Liver (tissue), 3 donors: ENCODE measurements around the gene PSPC1.

Source experiments
- CTCF ChIP-seq: fragments of 150-350 bp; IDR thresholded peaks from 2 replicates; pipeline ENCODE4 v1.5.1; 2017; ENCODE audit warnings: improper control_type of control experiment, low read depth, low read length; ENCODE audit not compliant: missing input control
- JUND ChIP-seq, 2 donors: IDR thresholded peaks; 2 replicates each; pipeline ENCODE4 v1.6.1; 2016; ENCODE audit warnings: antibody characterized with exemption in 2 of 2
- MAX ChIP-seq: IDR thresholded peaks from 2 replicates; pipeline ENCODE4 v1.6.1; 2016; ENCODE audit warnings: antibody characterized with exemption
- RAD21 ChIP-seq, 2 donors: IDR thresholded peaks; 2 replicates each; pipeline ENCODE4 v1.6.1; 2016; ENCODE audit warnings: antibody characterized with exemption in 2 of 2, mild to moderate bottlenecking in 2 of 2
- REST ChIP-seq: IDR thresholded peaks from 2 replicates; pipeline ENCODE4 v1.6.1; 2016; ENCODE audit warnings: antibody characterized with exemption, mild to moderate bottlenecking
- SP1 ChIP-seq: IDR thresholded peaks from 2 replicates; pipeline ENCODE4 v1.6.1; 2018; ENCODE audit warnings: antibody characterized with exemption, mild to moderate bottlenecking
- TAF1 ChIP-seq: conservative IDR thresholded peaks from 2 replicates; pipeline ENCODE4 v1.6.1; 2016; ENCODE audit warnings: antibody characterized with exemption, mild to moderate bottlenecking
- YY1 ChIP-seq: IDR thresholded peaks from 2 replicates; pipeline ENCODE4 v1.6.1; 2016; ENCODE audit warnings: antibody characterized with exemption, mild to moderate bottlenecking
- donor health status: healthy.
- donor health status: healthy.

GRCh38 chr13:19772306-19772705, 10.4 kb downstream of the PSPC1 start:
- TF ChIP-seq CTCF = no peak
- TF ChIP-seq SP1 = no peak
- TF ChIP-seq REST = no peak
- TF ChIP-seq YY1 = no peak
- TF ChIP-seq MAX = no peak
- TF ChIP-seq JUND (IDR thresholded peaks at IDR 0.05) = no peak
- TF ChIP-seq RAD21 (IDR thresholded peaks at IDR 0.05) = no peak
- no peak for TF ChIP-seq TAF1
